HG02973 (cell line): ENCODE data around the gene ERBB4.
A peak's percentile ranks its signal among the peaks of the same experiment; 100 is the strongest.

Experiments
- ATAC-seq: cut with Tn5 transposase; IDR thresholded peaks from one replicate; pipeline ENCODE4 v1.9.1; 2021; ENCODE audit warnings: moderate library complexity; ENCODE audit not compliant: unreplicated experiment

Gene ERBB4

GRCh38 chr2:211391189-211391567, 1147.4 kb downstream of the ERBB4 start:
- ATAC-seq = no peak

DNA sequence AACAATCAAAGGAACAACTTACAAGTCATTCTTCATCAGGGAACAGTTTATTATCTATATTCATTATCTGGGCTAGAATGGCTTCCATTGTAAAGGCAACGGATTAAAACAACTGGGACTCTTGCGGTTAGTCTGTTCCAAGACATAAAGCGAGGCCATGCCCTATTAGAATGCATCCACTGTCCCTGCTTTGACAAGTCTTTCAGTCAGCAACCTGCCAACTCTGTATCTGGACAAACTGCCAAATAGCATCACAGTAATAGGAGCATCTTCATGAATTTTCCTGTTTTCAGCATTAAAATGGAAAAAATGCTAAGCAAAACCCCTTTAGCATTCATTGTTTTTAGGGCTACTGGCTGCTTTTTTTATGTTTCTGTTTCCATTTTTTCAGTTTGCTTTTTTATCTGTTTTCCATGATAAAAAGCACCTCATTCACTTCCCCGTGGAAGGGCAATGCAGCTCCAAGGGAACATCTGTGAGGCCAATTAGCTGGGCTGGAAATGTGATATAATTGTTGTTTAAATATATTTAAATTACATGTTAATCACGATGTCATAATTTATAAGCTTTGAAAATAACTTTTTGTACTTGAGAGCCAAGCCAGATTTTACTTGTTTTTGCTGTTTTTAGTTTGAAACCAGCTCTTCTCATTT, 1147.9 kb downstream of the ERBB4 start:
- ATAC-seq = no peak

DNA sequence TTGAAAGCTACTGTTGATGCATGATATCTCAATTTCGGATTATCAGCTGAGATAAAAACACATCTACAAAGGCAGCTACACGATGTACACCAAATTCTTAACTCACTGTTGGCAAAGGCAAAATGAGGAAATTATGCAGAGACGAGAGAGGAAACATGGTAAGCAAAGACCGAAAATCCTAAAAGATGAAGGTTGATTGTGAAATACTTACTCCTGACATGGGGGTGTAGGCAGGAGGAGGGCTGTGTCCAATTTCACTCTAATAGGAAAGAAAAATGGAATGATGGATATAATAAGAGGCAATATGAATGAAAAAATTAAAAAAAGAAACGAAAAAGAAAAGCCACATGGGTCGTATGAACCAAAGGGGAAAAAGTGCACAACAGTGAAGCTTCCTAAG, 1150.9 kb downstream of the ERBB4 start:
- ATAC-seq = no peak

GRCh38 chr2:211380041-211380440, 1158.6 kb downstream of the ERBB4 start:
- ATAC-seq = no peak

GRCh38 chr2:211376410-211376809, 1162.2 kb downstream of the ERBB4 start:
- ATAC-seq = no peak

DNA sequence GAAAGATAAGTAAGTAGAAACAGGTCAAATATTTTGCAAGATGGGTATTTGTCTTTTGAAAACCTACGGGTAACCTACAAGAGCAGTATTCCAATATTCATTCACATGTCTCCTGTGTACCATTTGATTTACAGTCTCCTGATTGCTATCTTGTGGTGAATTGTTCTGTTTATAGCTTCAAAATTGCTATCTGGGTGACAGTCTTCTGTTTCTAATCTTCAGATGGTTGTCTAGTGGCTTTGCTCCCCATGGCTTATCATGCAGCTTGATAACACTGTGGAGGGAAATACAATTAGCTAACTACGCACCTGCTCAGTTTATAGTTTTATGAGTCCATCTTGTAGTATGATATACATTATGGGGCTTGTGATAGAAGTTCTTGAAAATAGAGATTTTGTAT, 1165.4 kb downstream of the ERBB4 start:
- no peak for ATAC-seq

DNA sequence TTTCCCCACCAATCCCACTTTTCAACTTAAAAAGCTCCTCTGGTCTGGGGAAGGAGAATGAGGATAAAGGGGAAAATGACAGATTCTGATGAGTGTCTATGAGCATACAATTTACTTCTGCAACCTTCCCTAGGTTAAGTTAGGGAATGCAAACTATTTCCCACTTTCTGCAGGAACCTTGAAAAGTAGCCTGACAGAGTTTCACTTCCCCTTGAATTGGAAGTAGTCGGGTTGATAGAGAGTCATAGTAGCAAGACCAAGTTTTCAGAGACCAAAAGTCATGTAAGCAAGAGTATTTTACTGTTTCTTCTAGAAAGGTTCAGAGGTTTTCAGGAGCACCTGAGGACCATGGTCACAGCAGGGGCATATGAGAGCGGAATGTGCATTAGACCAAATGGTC, 1167.1 kb downstream of the ERBB4 start:
- ATAC-seq = no peak

GRCh38 chr2:211368467-211368866, 1170.1 kb downstream of the ERBB4 start:
- no peak for ATAC-seq

GRCh38 chr2:211367711-211368110, 1170.9 kb downstream of the ERBB4 start:
- peak; percentile 90 for ATAC-seq

GRCh38 chr2:211367293-211367692, 1171.3 kb downstream of the ERBB4 start:
- no peak for ATAC-seq

GRCh38 chr2:211364911-211365310, 1173.7 kb downstream of the ERBB4 start:
- ATAC-seq = no peak

DNA sequence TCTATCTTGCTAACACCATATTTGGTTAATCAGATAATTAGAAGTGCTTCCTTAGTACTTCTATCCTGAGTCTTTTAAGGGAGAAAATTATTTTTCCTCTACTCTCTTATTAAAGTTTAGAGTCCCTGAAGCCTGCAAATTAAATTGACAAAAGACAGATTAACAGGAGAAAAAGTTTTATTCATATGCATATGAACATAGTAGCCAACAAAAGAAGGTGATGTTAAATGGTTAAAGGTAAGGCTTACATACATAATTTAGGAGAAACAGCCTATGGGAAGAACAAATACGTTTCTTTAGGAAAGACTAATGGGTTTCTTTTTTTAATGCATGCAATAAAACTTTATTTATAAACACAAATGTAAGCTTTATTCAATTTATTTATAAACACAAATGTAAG, 1177.2 kb downstream of the ERBB4 start:
- no peak for ATAC-seq

DNA sequence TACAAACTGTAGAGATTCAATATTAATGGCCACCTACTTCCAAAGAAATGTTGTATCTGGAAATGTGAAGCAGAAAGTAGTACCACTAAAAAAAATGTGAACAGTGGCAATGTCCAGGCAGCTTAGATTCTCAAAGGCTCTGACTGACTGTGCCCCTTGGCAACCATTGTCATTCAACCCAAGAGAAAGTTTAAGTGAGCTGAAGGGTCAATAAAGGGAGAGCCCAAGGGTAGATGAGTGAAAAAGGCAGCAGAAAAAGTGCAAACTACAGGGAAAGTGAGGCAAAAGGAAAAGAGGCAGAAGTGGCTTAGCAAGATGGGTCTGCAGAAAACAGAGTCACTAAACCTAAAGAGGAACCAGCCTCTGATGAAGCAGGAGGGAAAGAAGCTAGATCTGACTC, 1179.3 kb downstream of the ERBB4 start:
- no peak for ATAC-seq

- no peak for ATAC-seq
These were observed 1180.1 kb downstream of the ERBB4 start for GRCh38 chr2:211358504-211358903.

- no peak for ATAC-seq
These were observed 1184.1 kb downstream of the ERBB4 start for GRCh38 chr2:211354481-211354880.

DNA sequence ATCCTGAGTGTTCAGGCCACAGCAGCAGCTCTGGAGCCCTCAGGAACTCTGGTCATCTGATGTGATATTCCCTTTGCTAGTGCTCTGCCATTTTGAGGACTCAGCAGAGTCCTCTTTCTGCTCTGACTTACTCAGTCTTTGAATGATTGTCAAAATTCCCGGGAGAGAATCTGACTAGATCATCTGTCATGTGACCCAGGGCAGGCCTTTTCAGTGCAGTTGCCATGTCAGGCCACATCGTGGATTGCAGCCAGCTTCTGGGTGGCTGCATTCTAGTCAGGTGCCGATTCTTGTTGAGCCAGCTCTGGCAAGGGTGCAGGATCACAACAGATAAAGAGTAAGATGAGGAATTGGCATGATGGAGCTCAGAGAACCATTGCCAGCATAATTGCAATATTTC, 1186.6 kb downstream of the ERBB4 start:
- no peak for ATAC-seq

- ATAC-seq = no peak
These were observed 1189.6 kb downstream of the ERBB4 start for GRCh38 chr2:211349031-211349430.

- no peak for ATAC-seq
These were observed 1191.3 kb downstream of the ERBB4 start for GRCh38 chr2:211347328-211347727.

DNA sequence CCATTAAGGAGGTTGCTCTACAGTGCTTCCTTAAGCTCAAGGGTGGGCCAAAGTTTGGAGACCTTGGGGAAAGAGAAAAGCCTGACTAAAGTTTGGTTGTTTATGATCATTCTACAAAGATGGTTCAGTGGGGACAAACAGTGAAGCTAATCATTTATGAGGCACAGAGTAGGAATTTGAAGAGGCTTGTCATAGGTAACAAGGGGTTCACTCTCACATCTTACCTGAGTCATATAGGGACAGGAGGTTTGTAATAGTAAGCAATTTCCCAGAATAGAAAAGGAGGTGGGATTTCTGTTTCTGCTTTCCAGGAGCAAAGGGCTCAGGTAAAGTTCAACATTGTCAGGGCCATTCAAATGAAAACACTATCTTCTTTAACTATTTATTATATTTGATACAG, 1194.3 kb downstream of the ERBB4 start:
- no peak for ATAC-seq

DNA sequence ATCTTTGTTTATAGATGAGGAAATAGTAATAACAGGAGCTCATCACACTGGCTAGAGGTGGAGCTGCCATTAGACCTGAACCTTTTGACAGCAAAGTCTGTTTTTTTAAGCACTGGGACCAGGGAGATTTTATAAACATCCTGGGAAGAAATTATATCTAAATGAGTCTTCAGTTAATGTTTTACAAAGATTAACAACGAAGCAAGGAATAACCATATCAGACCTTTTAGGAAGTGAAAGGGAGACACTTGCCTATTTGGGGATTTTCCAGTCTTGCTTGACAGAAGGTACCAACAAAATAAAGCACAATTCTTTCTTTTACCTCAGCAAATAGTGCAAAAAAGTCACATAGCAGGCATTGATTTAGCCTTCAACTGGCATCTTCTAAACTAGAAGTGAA, 1205.2 kb downstream of the ERBB4 start:
- ATAC-seq = no peak

GRCh38 chr2:211331736-211332135, 1206.9 kb downstream of the ERBB4 start:
- no peak for ATAC-seq

DNA sequence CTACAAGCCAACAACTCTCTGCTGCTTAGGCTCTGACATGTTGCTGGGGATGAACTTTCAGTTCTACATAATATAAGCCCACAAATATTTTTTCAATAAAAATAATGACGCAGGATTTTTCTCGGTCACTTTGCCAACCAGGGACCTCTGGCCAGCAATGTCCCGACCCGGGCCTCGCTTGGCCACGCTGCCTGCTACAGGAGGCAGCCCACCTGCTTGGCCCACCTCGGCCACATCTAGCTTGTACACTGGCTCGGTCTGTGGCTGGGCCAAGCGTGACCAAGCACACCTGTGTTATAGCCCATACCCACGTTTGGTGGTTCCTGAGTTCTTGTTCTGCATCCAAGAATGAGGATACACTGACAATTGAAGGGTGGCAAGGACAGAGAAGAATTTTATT, 1208.7 kb downstream of the ERBB4 start:
- no peak for ATAC-seq

GRCh38 chr2:211329421-211329820, 1209.2 kb downstream of the ERBB4 start:
- no peak for ATAC-seq
